ENCODE results near the gene LRRC8D. TPM values are rescaled to one million over a fixed set of nuclear protein-coding genes. Genes with fewer than 3 reads are reported as not detected.

Gene LRRC8D
- total RNA-seq, 1 experiment from 2014 or later, result 37.2 TPM

DNA sequence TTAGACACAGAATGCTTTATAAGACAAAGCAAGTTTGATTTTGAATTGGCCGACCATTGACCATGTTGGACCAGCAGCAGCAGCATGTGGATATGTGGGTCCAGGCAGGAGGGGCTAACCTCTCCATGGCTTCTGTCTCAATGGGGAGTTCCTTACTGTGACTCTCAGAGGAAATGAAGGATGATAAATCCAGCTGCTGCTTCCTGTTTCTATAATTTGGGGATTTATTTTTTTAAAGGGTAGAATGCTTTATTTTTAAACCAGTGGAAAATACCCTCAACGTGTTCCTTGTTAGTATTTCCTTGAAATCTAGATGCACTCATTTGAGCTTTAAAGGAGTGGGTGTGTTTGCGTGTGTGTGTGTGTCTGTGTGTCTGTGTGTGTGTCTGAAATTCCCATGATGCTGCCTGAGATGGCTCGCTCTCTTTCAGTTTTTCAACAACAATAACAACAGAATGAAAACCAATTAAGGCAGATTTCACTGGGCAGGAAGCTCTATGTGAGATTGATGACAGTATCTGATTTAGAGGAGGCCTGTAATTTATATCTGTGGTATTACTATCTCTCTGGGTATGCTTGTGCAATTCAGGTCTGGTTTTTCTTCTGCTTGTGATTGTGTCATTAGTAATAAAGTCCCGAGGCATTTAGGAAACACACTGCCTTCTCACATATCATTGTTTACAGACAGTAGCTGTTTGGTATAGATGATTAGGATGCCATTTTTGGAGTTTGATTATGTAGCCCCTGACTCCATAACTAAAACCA lies 88.0 kb downstream of the LRRC8D start:
- no peak for DNase-seq
- Histone ChIP-seq H2BK15ac (ENCODE audit: low read depth, low read length) (no peak overlapping the region), H3K9me3 (ENCODE audit: control insufficient read depth, low read depth, low read length) (no peaks in the 10 kb centered on the region), H3K4me2 (ENCODE audit: insufficient read depth, insufficient read length, low read length) (no peak overlapping the region), H3K27ac (ENCODE audit: insufficient read length, low read depth, low read length) (no peak overlapping the region), H2AK5ac (ENCODE audit: insufficient read length, low read length) (no peak overlapping the region), H3K23ac (ENCODE audit: insufficient read length, low read depth, low read length) (no peak overlapping the region), H2BK5ac (ENCODE audit: insufficient read length, low read length) (no peak overlapping the region), H3T11ph (ENCODE audit: low read length) (no peak overlapping the region), H2BK12ac (ENCODE audit: insufficient read length, low read depth, low read length) (no peak overlapping the region), H2AFZ (ENCODE audit: low read length) (no peak overlapping the region), H3K23me2 (ENCODE audit: insufficient read length, low read depth, low read length, poor library complexity, severe bottlenecking) (no peaks in the 10 kb centered on the region), H3K4ac (ENCODE audit: low read depth, low read length) (no peak overlapping the region), H4K8ac (replicated peaks; ENCODE audit: insufficient read length, low read depth, low read length) (no peak overlapping the region), H3K4me1 (ENCODE audit: insufficient read depth, low read length) (peaks cover 38% of the 10 kb centered on the region), H3K14ac (ENCODE audit: insufficient read depth, low read length) (no peak overlapping the region), H4K91ac (ENCODE audit: insufficient read length, low read depth, low read length) (no peak overlapping the region), H3K18ac (ENCODE audit: insufficient read length, low read depth, low read length) (no peak overlapping the region), H2BK120ac (ENCODE audit: low read depth, low read length, poor library complexity, severe bottlenecking) (no peak overlapping the region), H4K20me1 (ENCODE audit: control insufficient read depth, insufficient read depth, insufficient read length) (no peaks in the 10 kb centered on the region), H3K79me1 (ENCODE audit: insufficient read depth, low read depth, low read length, poor library complexity, severe bottlenecking) (peaks cover 3% of the 10 kb centered on the region), H3K56ac (ENCODE audit: insufficient read length, low read depth, low read length) (no peak overlapping the region), H4K5ac (ENCODE audit: insufficient read length, low read depth, low read length) (no peak overlapping the region), H2BK20ac (ENCODE audit: low read depth, low read length, poor library complexity, severe bottlenecking) (no peak overlapping the region), H3K27me3 (ENCODE audit: insufficient read depth, low read length) (no peaks in the 10 kb centered on the region), H3K79me2 (ENCODE audit: insufficient read depth, low read length) (peaks cover 5% of the 10 kb centered on the region; the same call in 1 of the 2 replicates), H3K9ac (ENCODE audit: extremely low read depth, insufficient read length, low read length) (no peak overlapping the region)
- H3K27ac Mint-ChIP-seq, result peak overlapping the region; percentile 77 to 94 (median 82)
- TF ChIP-seq, protein P1, sequence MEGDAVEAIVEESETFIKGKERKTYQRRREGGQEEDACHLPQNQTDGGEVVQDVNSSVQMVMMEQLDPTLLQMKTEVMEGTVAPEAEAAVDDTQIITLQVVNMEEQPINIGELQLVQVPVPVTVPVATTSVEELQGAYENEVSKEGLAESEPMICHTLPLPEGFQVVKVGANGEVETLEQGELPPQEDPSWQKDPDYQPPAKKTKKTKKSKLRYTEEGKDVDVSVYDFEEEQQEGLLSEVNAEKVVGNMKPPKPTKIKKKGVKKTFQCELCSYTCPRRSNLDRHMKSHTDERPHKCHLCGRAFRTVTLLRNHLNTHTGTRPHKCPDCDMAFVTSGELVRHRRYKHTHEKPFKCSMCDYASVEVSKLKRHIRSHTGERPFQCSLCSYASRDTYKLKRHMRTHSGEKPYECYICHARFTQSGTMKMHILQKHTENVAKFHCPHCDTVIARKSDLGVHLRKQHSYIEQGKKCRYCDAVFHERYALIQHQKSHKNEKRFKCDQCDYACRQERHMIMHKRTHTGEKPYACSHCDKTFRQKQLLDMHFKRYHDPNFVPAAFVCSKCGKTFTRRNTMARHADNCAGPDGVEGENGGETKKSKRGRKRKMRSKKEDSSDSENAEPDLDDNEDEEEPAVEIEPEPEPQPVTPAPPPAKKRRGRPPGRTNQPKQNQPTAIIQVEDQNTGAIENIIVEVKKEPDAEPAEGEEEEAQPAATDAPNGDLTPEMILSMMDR (conservative IDR thresholded peaks at IDR 0.05), result no peak
- peaks cover 88 to 93% of the 10 kb centered on the region in 2 experiments for H3K4me1 Mint-ChIP-seq
- WGBS (ENCODE audit: extremely low coverage, insufficient read length, low lambda C conversion rate), result no CpG with 5 or more reads among the region's 5 CpGs
- no peaks in the 10 kb centered on the region for H3K9me3 Mint-ChIP-seq
- H3K36me3 Mint-ChIP-seq (ENCODE audit: insufficient read depth in 1 of 3, low read depth in 3 of 3), result peaks cover 3 to 7% (median 4%) of the 10 kb centered on the region in 3 experiments; a peak in 3 of 7 replicates
- H3K4me3 Mint-ChIP-seq, result peak overlapping the region in 1 of 2 experiments; percentile 16; a peak in 1 of 5 replicates
- no peaks in the 10 kb centered on the region for H3K27me3 Mint-ChIP-seq (ENCODE audit: low read depth)

Measured in H9 (cell line).